ENCODE data around the gene SGCA. TPM values are rescaled to one million over a fixed set of nuclear protein-coding genes. Genes with fewer than 3 reads are reported as not detected.

SGCA gene
- total RNA-seq, 1 experiment from 2014 or later: not detected

DNA sequence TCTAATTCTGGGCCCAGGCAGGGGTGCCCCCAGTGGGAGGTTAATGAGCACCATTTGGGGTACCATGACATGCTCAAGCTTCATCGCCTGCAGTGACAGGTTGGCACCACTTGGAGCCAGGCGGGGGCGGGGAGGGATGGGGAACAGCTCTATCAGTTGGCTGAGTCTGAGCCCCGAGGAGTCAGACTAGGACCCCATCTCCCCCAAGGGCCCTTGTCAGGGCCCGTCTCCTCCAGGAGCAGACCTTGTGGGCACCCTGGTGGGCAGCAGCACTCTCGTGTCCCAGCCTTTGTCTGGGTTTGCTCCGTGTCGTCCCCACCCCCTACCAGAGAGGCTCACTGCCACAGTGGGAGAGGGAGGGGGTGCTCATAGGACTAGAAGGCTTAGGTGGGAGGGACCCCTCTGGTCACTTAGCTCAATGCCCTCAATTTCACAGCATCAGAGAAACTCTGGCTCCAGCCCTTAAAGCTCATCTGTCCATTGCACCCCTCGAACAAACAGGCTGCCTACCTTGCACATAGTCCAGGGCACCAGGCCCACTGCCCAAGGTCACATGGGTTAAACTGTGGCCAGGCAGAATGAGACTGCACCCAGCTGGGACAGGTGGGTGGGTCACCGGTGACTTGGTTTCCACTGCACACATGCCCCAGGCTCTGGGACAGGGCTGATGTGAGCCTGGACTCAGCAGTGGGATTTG, 19.4 kb upstream of the SGCA start:
- in situ Hi-C loops (cut with HindIII; ENCODE audit: low pct_unique_long_range_greater_than_20kb, low sequenced_read_pairs): no loop called here
- no peak for DNase-seq (ENCODE audit: low read depth)

DNA sequence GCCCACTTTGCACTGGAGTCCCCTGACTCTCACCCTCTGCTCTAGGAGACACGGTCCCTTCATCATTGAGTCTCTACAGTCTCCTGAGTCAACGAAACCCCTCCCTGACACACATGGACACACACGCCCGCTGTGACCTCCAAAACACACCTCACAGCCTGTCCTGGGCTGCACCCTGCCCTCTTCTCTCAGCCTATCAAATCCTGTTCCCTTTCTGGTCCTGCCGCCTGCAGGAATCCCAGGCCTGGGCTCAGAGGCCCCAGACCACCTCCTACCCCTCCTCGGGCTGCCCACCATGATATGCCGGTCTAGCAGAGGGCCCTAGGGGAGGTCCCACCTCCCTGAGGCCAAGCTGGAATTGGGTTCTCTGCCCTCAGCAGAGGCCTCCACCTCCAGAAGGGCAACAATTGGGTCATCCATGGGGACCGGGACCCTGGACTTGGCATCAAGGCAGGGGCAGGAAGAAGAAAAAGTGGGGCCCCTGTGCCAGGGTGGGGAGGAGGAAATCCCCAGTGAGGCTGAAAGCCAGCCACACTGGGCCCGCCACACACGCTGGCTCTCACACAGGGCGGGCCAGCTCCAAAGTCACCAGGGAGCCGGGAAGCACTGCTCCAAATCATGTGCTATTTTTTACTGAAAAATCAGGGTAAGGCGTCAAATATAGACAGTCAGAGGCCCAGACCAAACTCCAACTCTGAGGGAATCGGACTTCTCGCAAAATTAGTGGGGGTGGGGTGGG, 18.7 kb upstream of the SGCA start:
- in situ Hi-C loops (cut with HindIII; ENCODE audit: low pct_unique_long_range_greater_than_20kb, low sequenced_read_pairs): no loop called here
- DNase-seq (ENCODE audit: low read depth): no peak

DNA sequence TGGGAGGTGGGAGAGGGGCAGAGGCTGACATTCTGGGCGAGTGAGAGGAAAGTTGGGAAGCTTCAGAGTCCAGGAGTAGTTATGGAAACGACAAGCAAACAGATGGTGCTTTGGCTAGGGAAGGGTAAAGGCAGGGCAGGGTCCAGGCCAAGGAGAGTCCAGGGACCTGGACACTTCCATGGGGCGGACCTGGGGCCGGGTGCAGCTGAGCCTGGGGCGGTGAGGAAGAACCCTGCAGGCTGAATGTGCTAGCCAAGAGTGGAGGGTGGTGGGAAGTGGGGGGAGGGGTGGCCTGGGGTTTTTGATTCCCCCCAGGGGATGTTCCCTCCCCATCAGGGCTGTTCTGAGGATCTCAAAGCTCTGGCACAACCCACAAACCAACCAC, 18.0 kb upstream of the SGCA start:
- in situ Hi-C loops (cut with HindIII; ENCODE audit: low pct_unique_long_range_greater_than_20kb, low sequenced_read_pairs): no loop called here
- DNase-seq (ENCODE audit: low read depth): no peak

DNA sequence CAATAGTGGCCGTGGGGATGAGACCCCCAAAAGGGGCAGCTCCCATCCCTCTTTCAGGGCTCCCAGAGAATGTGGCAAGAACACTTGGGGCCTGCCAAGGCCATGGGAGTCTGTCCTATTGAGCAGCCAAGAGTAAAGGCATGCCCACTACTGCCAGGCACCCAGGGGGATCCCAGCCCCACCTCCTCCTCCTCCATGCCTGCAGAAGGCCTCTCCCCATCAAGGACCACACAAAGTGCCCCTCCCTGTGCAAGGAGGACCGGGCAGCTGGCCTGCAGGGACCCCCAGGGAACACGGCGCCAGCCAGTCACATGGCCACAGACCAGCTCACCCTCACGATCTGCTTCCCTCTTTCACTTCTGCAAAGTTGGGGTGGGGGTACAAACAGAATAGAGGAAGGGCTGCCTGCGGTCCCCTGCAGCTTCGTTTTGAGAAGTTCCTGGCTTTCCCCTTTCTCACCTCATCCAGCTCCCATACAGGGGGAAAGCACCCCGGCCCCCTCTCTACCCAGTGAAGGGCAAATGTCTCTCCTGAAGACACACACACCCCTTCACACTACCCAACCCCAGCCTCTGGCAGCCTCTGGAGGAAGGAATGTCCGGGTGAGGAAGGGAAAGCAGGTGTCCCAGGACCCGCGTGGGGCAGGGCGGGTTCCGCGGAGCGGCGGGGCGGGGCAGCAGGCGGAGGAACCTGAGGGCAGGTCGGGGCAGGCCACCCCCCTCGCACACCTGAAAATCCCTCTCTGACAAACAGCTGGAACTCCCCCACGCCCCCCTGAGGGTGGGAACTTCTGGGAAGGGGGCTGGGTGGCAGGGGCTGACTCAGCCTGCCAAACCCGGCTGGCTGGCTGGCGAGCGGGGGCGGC, 17.3 kb upstream of the SGCA start:
- in situ Hi-C loops (cut with HindIII; ENCODE audit: low pct_unique_long_range_greater_than_20kb, low sequenced_read_pairs): no loop called here
- no peak for DNase-seq (ENCODE audit: low read depth)

DNA sequence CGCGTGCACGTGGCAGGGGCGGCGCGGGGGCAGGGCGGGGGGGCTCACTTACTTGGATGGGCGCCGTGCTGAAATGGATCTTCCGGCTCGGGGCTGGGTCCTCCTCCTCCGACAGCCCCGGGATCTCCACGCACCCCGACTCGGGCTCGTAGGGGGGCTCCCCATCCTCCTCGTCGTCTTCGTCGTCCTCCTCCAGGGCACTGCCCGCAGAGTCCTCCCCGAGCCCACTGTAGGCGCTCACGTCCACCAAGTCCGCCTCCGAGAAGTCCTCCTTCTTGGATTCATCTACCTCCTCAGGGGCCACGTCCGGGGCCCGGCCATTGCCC, 16.8 kb upstream of the SGCA start:
- DNase-seq (ENCODE audit: low read depth): no peak
- in situ Hi-C loops (cut with HindIII; ENCODE audit: low pct_unique_long_range_greater_than_20kb, low sequenced_read_pairs): no loop called here

DNA sequence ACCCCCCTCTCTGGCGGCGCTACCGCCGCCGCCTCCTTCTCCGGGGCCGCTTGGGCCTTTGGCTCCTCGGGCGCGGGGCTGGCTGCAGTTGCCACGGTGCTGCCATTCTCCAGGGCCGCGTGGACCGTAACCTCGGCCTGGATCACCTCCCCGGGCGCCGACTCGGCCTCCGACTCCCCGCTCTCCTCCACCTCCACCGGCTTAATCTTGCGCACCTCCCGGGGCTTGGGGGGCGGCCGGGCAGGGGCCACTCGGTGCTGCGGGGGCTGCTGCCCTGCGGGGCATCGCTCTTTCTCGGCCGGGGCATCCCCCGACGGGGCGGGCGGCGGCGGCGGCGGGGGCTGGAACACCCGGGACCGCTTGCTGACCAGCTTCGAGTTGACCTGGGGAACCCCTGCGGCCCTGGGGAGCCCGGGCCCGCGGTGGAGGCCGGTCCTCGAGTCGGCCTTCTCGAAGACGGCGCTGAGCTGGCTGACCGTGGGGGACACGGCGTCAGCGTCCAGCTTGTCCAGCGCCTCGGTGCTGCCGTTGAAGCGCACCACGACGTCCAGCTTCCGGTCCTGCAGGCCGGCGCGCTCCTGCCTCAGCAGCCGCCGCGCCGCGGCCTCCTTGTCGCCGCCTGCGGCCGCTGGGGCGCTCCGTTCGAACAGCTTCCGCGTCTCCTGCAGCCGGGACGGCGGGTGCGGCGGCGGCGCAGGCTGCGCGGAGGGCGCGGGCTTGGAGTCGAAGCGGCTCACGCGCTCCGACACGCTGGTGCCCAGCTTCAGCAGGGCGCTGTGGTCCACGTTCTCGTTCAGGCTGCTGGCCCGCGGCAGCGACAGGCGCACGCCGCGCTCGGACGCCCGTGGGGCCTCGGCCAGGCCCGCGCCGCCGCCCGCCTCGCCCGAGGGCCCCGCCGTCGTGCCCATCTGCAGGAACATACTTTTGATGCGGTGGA, 16.1 kb upstream of the SGCA start:
- DNase-seq (ENCODE audit: low read depth): peak; percentile 60
- in situ Hi-C loops (cut with HindIII; ENCODE audit: low pct_unique_long_range_greater_than_20kb, low sequenced_read_pairs): no loop called here

DNA sequence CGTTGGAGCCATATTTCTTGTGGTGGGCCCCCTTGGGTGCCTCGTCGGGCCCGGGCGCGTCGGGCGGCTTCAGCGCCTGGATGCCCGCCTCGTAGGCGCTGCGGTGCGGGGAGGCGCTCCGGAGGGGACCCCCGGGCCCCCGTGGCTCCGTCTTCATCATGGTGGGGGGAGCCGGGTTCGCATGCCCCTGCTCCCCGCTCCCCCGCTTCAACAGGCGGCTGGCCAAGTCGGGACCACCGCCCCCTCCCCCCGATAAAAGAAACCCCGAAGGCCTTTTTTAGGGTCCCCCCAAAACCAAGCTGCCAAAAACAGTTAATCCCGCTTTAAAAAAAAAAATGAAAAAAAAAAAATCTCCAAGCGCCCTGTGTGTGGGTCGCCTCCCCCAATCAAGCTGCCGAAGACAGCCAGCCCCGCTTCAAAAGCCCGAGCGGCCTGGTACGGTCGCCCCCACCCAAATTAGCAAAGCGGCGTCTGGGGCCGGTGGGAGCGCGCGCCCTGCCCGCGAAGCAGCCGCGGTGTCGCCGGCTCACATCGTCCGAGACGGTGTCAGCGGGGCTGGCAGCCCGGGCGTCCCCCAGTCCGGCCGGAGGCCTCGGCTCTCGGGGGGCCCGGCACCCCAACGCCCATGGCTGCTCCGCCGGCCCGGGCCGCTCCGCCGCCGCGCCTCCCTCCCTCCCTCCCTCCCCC, 15.3 kb upstream of the SGCA start, which contains the start of gene PPP1R9B:
Gene PPP1R9B, minus strand, starts transcription at position 324 of the 687 bp plus-strand sequence. Its CDS starts 164 bp downstream, at position 160.
- in situ Hi-C loops (cut with HindIII; ENCODE audit: low pct_unique_long_range_greater_than_20kb, low sequenced_read_pairs): no loop called here
- no peak for DNase-seq (ENCODE audit: low read depth)

DNA sequence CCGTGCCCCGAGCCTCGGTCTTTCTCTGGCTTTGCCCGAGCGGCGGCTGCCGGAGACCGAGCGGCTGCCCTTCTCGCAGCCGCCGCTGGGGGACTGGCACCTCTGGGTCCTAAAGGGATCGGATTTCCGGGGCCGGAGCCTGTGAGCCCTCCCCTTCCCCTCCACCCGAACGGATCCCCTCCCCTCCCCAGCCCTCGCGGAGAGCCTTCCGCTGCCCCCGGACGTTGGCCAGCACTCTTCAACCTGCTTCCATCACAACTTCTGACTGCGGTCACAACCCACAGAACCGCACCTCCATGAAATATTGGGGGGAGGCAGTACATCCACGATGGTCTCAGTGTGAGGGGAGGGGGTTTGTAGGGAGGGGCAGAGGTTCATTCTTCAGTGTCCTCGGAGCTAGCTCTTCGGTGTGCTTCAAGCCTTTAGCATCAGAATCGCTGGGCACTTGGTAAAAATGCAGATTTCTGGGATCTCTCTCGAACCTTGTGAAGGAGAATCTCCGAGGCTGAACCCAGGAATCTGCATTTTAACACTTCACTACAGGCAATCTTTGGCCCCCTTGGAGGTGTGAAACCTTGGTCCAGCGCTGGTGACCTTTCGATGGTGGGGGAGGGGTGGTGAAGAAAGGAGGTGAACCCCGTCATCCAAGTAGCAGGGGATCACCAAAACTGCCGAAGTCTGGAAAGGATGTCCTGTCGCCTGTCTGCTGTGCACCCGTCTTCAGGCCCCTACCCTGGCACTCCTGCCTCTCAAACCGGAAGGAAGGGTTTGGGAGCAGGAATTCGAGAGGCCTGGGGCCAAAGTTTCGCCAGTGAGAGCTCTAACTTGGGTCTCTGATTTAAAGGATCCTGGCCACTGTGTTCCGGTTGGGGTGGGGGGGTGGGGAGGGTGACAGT, 14.5 kb upstream of the SGCA start:
- in situ Hi-C loops (cut with HindIII; ENCODE audit: low pct_unique_long_range_greater_than_20kb, low sequenced_read_pairs): no loop called here
- DNase-seq (ENCODE audit: low read depth): peak; percentile 81

DNA sequence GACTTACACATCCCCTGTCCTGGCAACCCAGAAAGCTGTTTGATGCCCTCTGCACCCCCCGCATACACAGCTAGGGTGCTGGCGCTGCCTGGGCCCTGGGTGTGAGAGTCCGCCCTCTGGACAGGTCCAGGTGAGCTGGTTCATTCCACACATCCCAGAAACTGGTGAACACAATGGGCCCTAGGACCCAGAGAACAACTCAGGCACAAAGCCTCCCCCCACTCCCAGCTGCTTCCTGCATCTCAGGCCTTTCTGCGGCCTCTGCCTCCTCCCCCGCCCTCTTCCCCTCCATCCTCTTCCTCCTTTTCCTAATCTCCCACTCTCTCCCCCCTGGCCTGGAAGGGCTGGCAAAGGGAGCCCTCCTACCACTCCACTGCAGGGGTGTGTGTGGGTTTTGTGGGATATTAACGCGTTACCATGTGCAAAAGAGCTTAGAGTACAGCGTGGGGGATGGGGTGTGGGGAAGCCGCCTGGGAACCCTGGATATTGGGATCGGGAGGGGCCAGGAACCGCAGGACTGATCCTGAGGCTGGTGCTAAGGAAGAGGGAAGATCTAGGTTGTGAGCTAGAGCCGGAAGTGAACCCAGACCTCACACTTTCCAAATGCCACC, 13.8 kb upstream of the SGCA start:
- in situ Hi-C loops (cut with HindIII; ENCODE audit: low pct_unique_long_range_greater_than_20kb, low sequenced_read_pairs): no loop called here
- peak; percentile 79 for DNase-seq (ENCODE audit: low read depth)

DNA sequence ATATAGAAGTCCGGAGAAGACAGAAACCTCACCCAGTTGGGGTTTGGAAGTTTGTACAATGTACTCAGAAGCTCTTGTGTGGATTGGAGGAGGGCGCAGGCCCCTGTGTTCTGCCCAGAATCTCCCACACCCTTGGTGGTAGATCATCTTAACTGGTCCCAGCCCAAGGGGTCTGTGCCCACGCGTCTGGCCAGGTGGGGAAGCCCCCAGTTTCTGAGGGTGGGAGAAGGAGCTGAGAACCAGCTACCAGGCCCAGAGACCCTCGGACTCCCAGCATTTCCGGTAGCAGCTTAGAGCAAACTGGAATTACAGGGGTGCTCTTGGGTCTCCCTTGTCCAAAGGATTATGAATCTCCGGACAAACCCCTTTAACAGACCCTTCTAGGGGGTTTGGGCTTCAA, 13.1 kb upstream of the SGCA start:
- no peak for DNase-seq (ENCODE audit: low read depth)
- in situ Hi-C loops (cut with HindIII; ENCODE audit: low pct_unique_long_range_greater_than_20kb, low sequenced_read_pairs): no loop called here

DNA sequence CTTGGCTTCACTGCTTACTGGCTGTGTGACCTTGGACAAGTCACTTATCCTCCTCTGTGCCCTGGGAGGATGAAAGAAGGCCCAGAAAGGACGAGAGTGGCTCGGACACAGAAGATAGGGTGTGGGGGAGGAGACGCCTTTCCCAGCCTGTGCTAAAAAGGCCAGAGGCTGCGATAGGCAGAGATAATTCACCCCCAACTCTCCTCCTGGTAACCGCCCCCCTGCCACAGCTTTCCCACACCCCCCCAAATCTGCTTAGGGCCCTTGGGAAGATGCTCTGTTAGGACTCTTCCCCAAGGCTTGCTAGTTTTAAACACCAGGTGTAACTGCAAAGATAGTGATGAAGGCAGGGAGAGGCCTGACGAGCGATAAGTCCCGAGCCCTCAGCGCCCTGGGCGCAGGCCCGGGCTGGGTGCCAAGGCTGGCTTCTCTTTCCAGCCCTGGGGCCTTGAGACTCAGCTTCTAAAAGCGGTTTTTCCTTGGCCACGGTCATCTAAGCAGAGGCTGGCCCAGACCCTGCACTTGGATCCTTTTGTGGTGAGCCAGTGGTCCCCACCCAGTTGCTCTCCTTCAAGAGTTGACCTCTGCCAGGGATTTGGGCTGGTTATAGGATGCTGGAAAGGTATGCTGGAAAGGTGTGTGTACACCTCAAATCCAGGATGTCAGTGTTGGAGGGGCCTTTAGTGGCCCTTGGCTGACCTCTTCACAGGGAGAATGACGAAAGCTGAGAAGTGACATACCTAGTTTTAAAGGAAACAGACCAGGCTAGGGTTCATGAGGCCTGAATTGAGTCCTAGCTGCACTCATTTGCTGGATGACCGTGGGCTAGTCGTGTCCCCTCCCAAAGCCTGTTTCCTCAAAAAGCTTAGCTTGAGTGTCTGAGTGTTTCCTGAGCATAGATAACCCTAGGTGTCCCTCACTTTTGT, 11.9 kb upstream of the SGCA start:
- no peak for DNase-seq (ENCODE audit: low read depth)
- in situ Hi-C loops (cut with HindIII; ENCODE audit: low pct_unique_long_range_greater_than_20kb, low sequenced_read_pairs): no loop called here

DNA sequence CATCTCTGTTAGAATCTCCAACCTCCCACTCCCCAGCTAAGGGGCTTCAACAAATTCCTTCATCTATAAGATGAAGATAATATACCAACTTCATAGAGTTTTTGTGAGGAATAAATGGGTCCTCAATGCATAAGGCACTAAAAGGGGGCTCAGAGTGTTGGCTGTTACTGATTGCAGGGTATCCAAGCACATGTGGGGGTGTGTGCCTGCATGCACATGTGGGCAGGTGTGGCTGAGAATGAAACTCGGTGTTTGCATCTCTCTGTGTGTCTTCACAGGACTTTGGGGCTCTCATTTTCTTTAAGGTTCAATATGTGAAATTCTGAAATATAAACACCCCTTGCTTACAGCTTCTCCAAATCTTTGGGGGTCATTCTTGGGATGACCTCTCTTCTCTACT, 11.2 kb upstream of the SGCA start:
- in situ Hi-C loops (cut with HindIII; ENCODE audit: low pct_unique_long_range_greater_than_20kb, low sequenced_read_pairs): no loop called here

DNA sequence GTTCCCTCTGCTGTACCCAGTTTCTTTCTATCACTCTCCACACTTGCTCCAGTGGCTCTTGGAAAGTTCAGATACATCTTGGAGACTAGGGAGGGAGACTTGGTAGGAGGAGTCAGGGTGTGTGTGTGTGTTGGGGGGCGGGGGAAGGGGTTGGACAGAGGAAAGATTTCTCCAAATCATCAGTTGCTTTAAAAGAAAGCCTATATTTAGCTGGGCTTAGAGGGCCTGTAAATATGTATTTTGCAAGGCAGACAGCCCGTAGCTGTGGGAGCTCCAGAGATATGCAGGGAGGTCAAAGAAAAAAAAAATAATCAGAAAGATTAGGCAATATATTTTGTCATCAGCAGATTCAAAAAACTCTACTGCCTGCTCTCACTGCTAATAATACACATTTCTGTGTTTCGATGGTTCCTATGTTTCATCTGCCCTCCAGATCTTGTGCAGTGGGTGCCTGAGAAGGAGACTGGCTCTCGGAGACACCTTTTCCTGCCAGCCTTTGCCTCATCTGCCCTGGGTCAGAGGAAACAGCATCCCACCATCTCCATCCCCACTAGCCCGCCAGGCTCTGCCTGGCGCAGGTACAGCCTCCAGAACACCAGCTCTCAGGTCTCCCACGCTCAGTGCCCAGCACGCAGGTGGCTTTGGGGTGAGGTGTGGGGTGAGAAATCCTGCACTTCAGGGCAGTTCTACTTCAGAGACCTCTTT, 10.5 kb upstream of the SGCA start:
- in situ Hi-C loops (cut with HindIII; ENCODE audit: low pct_unique_long_range_greater_than_20kb, low sequenced_read_pairs): no loop called here
- no peak for DNase-seq (ENCODE audit: low read depth)

More for the DNA sequence above, 11.2 kb upstream of the SGCA start:
- no peak for DNase-seq (ENCODE audit: low read depth)

DNA sequence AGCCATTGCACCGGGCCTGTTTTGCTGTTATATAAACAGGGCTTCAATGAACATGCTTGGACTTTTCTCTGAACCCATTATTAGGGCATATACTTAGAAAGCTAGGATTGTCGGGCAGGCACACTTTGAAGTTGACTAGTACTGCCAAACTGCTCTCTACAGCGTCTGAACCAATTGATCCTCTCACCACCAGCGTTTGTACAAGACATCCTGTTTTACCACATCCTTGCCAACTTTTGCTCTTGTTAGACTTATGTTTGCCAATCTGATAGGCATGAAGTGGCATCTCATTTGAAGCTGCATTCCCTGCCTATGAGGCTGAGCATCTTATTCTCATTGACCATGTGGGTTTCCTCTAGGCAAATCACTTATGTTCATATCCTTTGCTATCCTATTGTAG, 7.9 kb upstream of the SGCA start:
- no peak for DNase-seq (ENCODE audit: low read depth)
- in situ Hi-C loops (cut with HindIII; ENCODE audit: low pct_unique_long_range_greater_than_20kb, low sequenced_read_pairs): no loop called here
